ENCODE measurements around the gene AQP7. TPM values are rescaled to one million over a fixed set of nuclear protein-coding genes. Genes with fewer than 3 reads are reported as not detected.

The AQP7 gene
- total RNA-seq, 4 donors from 2014 or later, result 0.15 to 0.57 TPM; not detected in 2

DNA sequence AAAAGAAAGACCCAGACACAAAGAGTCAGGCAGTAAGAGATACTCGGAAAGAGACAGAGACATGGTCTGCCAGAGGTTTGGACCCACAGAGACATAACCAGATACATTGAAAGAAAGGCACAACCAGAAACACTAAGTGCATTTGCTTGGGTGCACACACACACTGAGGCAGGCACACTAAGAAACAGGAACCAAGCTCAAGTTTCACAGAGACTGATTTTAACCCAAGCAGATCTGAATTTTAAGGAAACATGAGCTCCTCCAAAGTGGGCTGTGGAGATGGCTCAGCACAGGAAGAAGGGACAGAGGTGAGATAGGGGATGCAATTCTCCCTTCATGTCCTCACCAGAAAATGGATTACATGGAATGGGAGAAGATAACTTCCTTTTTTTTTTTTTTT, 35.5 kb upstream of the AQP7 start:
- TF ChIP-seq, protein P1, sequence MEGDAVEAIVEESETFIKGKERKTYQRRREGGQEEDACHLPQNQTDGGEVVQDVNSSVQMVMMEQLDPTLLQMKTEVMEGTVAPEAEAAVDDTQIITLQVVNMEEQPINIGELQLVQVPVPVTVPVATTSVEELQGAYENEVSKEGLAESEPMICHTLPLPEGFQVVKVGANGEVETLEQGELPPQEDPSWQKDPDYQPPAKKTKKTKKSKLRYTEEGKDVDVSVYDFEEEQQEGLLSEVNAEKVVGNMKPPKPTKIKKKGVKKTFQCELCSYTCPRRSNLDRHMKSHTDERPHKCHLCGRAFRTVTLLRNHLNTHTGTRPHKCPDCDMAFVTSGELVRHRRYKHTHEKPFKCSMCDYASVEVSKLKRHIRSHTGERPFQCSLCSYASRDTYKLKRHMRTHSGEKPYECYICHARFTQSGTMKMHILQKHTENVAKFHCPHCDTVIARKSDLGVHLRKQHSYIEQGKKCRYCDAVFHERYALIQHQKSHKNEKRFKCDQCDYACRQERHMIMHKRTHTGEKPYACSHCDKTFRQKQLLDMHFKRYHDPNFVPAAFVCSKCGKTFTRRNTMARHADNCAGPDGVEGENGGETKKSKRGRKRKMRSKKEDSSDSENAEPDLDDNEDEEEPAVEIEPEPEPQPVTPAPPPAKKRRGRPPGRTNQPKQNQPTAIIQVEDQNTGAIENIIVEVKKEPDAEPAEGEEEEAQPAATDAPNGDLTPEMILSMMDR (IDR thresholded peaks at IDR 0.05), result no peak
- no peak for TF ChIP-seq POLR2A (IDR thresholded peaks at IDR 0.05)
- Histone ChIP-seq H3K27me3 (peaks cover 0 to 5% (median 0%) of the 10 kb centered on the region in 4 donors), H3K4me3 (no peak overlapping the region), H3K4me1 (peaks cover 34 to 91% (median 46%) of the 10 kb centered on the region in 3 donors), H3K27ac (peak overlapping the region; percentile 28 to 92 (median 92)), H3K36me3 (peaks cover 10 to 26% (median 11%) of the 10 kb centered on the region in 3 donors), H3K9me3 (no peaks in the 10 kb centered on the region)
- 73 to 87% methylated on average over 1 of the region's 1 CpG for WGBS, 2 donors
- intact Hi-C loops (cut with DNase I), result no loop called here
- no peak for DNase-seq

DNA sequence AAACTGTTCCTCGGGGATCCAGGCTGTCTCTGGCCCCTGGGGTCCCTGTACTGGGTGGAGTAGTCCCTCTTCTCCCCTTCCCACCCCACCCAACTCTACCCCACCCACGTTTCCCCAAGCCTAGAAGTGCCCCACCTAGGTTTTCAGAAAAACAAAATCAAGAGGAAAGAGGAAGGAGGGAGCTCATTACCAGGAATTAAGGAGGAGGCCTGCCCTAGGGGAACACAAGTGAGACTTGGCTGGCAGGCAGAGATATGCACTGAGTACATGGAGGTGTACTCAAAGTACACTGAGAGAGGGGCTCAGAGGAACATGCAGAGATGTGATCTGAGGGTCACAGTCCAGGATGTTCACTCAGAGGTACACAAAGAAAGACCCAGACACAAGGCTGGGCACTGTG, 34.8 kb upstream of the AQP7 start:
- Histone ChIP-seq H3K4me3 (no peak overlapping the region), H3K36me3 (peaks cover 6 to 19% (median 9%) of the 10 kb centered on the region in 3 donors), H3K27me3 (peaks cover 0 to 5% (median 0%) of the 10 kb centered on the region in 4 donors), H3K4me1 (peaks cover 34 to 85% (median 42%) of the 10 kb centered on the region in 3 donors), H3K9me3 (no peaks in the 10 kb centered on the region), H3K27ac (peak overlapping the region; percentile 66 to 92 (median 92))
- 0 to 17% methylated on average over 1 of the region's 2 CpGs for WGBS, 2 donors
- no peak for DNase-seq
- intact Hi-C loops (cut with DNase I), result no loop called here
- TF ChIP-seq POLR2A (IDR thresholded peaks at IDR 0.05), result no peak
- TF ChIP-seq, protein P1 (IDR thresholded peaks at IDR 0.05), result no peak

DNA sequence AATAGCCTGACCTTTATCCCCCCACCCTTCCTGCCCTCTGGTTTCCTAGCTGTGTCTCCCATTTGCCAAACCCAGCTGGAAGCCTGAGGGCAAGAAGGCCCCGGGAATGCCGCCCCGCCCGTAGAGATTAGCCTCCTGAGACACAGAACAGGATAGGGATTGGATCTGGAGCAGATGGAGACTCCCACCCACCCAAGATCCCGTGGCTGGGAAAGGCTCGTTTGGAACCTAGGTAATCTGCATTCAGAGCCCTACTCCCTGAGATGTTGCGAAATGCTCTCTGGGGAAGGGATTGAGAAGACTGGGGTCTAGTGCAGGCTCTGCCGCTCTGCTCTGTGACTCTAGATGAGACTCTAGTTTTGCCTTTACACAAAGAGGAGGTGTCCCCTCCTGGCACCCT, 34.1 kb upstream of the AQP7 start:
- TF ChIP-seq POLR2A (IDR thresholded peaks at IDR 0.05), result no peak
- TF ChIP-seq, protein P1 (IDR thresholded peaks at IDR 0.05), result no peak
- Histone ChIP-seq H3K4me3 (peak overlapping the region in 1 of 4 donors; percentile 13), H3K36me3 (peaks cover 0 to 11% (median 1%) of the 10 kb centered on the region in 3 donors), H3K9me3 (no peaks in the 10 kb centered on the region), H3K27me3 (peaks cover 0 to 5% (median 0%) of the 10 kb centered on the region in 4 donors), H3K27ac (peak overlapping the region; percentile 66 to 92 (median 92)), H3K4me1 (peaks cover 34 to 85% (median 44%) of the 10 kb centered on the region in 3 donors)
- intact Hi-C loops (cut with DNase I), result no loop called here
- DNase-seq, result no peak
- WGBS, 2 donors, result 44% methylated on average over 8 of the region's 8 CpGs; no CpG with 5 or more reads in 1 of the 2 donors

DNA sequence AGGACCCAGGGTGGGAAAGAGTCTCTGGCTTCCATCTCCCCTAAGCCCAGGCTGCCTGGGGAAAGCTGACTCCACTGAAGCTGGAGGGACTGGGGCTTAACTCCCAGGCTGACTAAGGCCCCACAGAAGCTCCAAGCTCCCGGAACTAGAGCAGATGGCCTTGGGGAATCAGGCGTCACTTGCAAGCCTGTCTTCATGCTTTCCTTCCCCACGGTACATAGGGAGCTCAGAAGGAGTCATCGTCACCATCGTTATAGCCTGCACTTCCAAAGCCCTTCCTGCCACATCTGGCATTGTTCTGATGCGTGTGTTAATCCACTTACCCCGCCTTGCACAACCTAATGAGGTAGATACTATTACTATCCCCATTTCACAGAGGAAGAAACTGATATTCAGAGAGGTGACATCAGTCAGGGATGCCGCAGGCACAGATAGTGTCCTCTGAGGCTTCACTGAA, 33.5 kb upstream of the AQP7 start:
- WGBS, 2 donors, result 57 to 60% methylated on average over 1 to 8 of the region's 8 CpGs
- H3K4me1 ChIP-seq, result peaks cover 30 to 85% (median 45%) of the 10 kb centered on the region in 3 donors
- peak overlapping the region; percentile 66 to 92 (median 92) for H3K27ac ChIP-seq
- peaks cover 0 to 5% (median 0%) of the 10 kb centered on the region in 4 donors for H3K27me3 ChIP-seq
- no peaks in the 10 kb centered on the region for H3K9me3 ChIP-seq
- TF ChIP-seq, protein P1 (IDR thresholded peaks at IDR 0.05), result no peak
- TF ChIP-seq POLR2A (IDR thresholded peaks at IDR 0.05), result no peak
- H3K36me3 ChIP-seq, result peaks cover 0 to 5% (median 0%) of the 10 kb centered on the region in 3 donors
- H3K4me3 ChIP-seq, result no peak overlapping the region
- no peak for DNase-seq
- intact Hi-C loops (cut with DNase I), result no loop called here

DNA sequence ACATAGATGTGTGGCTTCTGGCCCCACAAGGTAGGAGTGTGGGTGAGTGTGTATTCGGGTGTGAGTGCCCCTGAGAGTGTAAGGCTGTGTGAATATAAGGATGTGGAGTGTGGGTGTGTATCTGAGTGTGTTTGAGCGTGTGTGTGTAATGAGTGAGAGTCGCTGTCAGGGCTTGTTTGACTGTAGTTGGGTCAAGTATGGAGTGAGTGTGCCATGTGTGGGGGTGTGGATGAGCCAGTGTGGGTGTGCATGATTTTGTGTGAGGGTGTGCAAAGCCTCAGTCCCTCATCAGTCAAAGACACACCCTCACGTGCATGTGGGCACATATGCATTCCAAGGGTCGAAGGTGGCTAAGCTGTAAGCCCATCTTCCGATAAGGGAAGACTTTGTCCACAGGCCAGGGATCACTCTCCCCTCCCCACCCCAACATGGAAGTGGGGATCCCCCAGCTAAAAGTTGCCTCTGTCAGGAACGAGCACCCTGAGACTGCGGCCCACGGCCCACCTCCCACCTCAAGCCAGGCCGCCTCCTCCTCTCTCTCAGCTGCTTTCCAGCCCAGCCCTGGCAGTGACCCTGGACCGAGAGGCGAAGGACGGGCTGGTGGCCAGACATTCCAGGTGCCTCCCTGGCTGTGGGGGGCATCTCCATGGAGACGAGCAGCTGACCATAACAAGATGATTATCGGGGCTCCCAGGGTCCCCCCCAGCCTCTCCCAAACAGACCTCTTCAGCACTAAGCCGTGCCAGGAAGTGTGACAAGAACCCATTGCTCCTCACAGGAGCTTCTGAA, 32.1 kb upstream of the AQP7 start:
- TF ChIP-seq POLR2A (IDR thresholded peaks at IDR 0.05), result no peak
- TF ChIP-seq, protein P1 (IDR thresholded peaks at IDR 0.05), result no peak
- Histone ChIP-seq H3K4me3 (no peak overlapping the region), H3K27ac (peak overlapping the region in 2 of 4 donors; percentile 22 to 91), H3K4me1 (peaks cover 23 to 85% (median 36%) of the 10 kb centered on the region in 3 donors), H3K9me3 (no peaks in the 10 kb centered on the region), H3K27me3 (peaks cover 0 to 5% (median 0%) of the 10 kb centered on the region in 4 donors), H3K36me3 (no peaks in the 10 kb centered on the region)
- no peak for DNase-seq
- 69 to 77% methylated on average over 7 to 16 of the region's 16 CpGs for WGBS, 2 donors
- intact Hi-C loops (cut with DNase I), result no loop called here

Data from esophagus squamous epithelium (tissue), 5 donors.